ENCODE data around the gene FBXO44.

- TF ChIP-seq CTCF (conservative IDR thresholded peaks at IDR 0.05 in 1 of 2, IDR thresholded peaks at IDR 0.05 in 1 of 2; ENCODE audit: low read depth in 1 of 2, low read length in 2 of 2) (no peak), EZH2 (IDR thresholded peaks at IDR 0.05; ENCODE audit: low read length, missing control alignments) (no peak)
These were observed 49.5 kb downstream of the FBXO44 start for GRCh38 chr1:11704194-11704529.
